NCI-H2081 (cell line): Measurements from ENCODE around the gene MPG.

ENCODE experiments used
- DNase-seq, 2 experiments: peaks; one replicate each; lab custom pipeline; 2025; lab: John Stamatoyannopoulos, UW

MPG gene

GRCh38 chr16:50769-51591 lies 27.0 kb upstream of the MPG start:
- peak in 1 of 2 experiments; percentile 25 for DNase-seq

- peak; percentile 97 to 99 for DNase-seq
Observed at GRCh38 chr16:53346-54236, 24.4 kb upstream of the MPG start, which contains the start of the genes POLR3K and SNRNP25. TSS of gene POLR3K (minus strand) at chr16:53608. CDS start at chr16:53586, 22 bp downstream. TSS of gene SNRNP25 (plus strand) at chr16:53828. CDS start at chr16:54017, 189 bp downstream.

GRCh38 chr16:54237-54581 lies 23.8 kb upstream of the MPG start:
- no peak for DNase-seq

GRCh38 chr16:55571-56136 lies 22.4 kb upstream of the MPG start:
- DNase-seq = no peak

GRCh38 chr16:56231-56927 lies 21.6 kb upstream of the MPG start:
- DNase-seq = no peak

GRCh38 chr16:57711-58110 lies 20.3 kb upstream of the MPG start:
- no peak for DNase-seq

- no peak for DNase-seq
Observed at GRCh38 chr16:58491-59439, 19.3 kb upstream of the MPG start.

- DNase-seq = no peak
Observed at GRCh38 chr16:59440-60059, 18.5 kb upstream of the MPG start.

- DNase-seq = no peak
Observed at GRCh38 chr16:60166-60565, 17.9 kb upstream of the MPG start.

- peak; percentile 24 to 55 for DNase-seq
Observed at GRCh38 chr16:60929-61878, 16.8 kb upstream of the MPG start.

- no peak for DNase-seq
Observed at GRCh38 chr16:61879-62281, 16.1 kb upstream of the MPG start.

- DNase-seq = no peak
Observed at GRCh38 chr16:62283-62967, 15.6 kb upstream of the MPG start.

GRCh38 chr16:62968-63391 lies 15.0 kb upstream of the MPG start:
- no peak for DNase-seq

- DNase-seq = no peak
Observed at GRCh38 chr16:63466-63865, 14.6 kb upstream of the MPG start.

GRCh38 chr16:63998-64913 lies 13.8 kb upstream of the MPG start:
- DNase-seq = peak in 1 of 2 experiments; percentile 9

GRCh38 chr16:64914-65255 lies 13.1 kb upstream of the MPG start:
- no peak for DNase-seq

GRCh38 chr16:65745-66144 lies 12.3 kb upstream of the MPG start:
- DNase-seq = peak; percentile 77
